GM13976 (cell line): Measurements from ENCODE around the gene KCMF1.
A peak's percentile ranks its signal among the peaks of the same experiment; 100 is the strongest.

Experiments used
- DNase-seq: peaks from one replicate; pipeline ENCODE4 v3.0.0; 2012; ENCODE audit warnings: low spot score
- CTCF ChIP-seq: IDR thresholded peaks from 2 replicates; pipeline ENCODE4 v1.5.1; 2012; ENCODE audit warnings: borderline replicate concordance, mild to moderate bottlenecking; ENCODE audit not compliant: insufficient read depth; ENCODE audit errors: extremely low read depth, missing control alignments, control extremely low read depth
- in situ Hi-C: fragments of 300-500 bp; cut with MboI; formaldehyde crosslinking; loops from one replicate; pipeline ENCODE4 v1.12.0; 2022; ENCODE audit warnings: low sequenced_read_pairs, mixed read lengths, inconsistent platforms; ENCODE audit not compliant: unreplicated experiment

The KCMF1 gene

DNA sequence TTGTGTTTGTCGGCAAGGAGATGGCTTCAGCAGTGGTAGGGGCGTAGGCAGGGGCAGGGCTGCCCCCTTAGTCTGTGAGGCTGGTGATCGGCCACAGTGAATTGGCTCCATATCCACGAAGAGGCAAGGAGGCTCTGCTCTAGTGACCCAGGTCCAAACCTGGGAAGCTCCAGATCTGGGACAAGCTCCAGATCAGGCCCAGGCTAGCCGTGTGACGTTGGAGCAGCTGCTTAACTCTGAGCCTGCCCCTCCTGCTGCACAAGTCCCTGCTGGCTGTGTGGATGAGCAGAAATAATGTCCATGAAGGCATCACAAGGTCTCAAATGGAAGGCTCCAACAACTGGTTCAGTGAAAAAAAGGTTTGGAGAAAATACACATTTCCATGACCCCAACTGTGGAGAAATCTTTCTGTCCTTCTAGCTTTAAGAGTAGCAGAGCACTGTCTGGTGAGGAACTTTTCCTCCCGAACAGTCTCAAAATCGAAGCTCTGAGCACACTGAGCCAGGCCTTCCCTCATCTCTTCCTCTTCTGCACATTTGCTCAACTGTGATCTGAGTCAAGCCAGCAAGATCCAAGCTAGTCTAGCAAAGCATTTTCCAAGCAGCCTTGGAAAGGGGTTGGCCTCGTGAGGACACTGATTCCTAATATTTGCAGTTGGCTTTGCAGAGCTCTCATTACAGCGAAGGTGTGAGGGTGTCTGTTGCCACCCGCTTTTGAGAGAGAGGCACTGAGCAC, 95.2 kb downstream of the KCMF1 start:
- no peak for TF ChIP-seq CTCF
- in situ Hi-C loops = loop anchor here (10.0 kb wide), 1 partner anchor 219 kb away; no protein-coding TSS in a partner anchor
- DNase-seq = no peak

DNA sequence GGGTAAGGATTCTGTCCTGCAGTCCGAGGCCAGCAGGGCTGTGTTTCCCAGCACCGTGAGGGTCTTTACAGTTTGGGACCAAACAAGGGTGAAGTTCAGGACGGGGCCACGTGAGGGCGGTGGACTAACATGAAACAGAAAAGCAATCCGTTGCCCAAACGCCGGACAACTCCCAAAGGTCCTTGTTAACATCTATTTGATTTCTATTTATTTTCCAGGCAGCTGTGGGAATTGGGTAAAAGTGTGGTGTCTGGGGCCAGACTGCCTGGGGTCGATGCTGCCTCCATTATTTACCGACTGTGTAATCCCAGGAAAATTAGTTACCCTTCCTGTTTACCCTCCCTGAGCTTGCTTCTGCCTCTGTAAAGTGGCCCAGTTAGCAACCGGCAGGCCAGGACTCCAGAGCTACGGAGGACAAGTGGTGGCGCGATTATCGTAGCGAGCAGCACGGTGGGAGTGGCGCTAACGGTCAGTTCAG, 96.0 kb downstream of the KCMF1 start:
- in situ Hi-C loops = loop anchor here (10.0 kb wide), 1 partner anchor 218 kb away; no protein-coding TSS in a partner anchor
- DNase-seq = peak; percentile 66
- TF ChIP-seq CTCF = peak; percentile 57

- DNase-seq = no peak
- in situ Hi-C loops = no loop called here
- no peak for TF ChIP-seq CTCF
These were observed 100.1 kb downstream of the KCMF1 start for GRCh38 chr2:85071096-85071495.

- in situ Hi-C loops = no loop called here
- DNase-seq = no peak
- TF ChIP-seq CTCF = no peak
These were observed 102.1 kb downstream of the KCMF1 start for GRCh38 chr2:85073033-85073432.

DNA sequence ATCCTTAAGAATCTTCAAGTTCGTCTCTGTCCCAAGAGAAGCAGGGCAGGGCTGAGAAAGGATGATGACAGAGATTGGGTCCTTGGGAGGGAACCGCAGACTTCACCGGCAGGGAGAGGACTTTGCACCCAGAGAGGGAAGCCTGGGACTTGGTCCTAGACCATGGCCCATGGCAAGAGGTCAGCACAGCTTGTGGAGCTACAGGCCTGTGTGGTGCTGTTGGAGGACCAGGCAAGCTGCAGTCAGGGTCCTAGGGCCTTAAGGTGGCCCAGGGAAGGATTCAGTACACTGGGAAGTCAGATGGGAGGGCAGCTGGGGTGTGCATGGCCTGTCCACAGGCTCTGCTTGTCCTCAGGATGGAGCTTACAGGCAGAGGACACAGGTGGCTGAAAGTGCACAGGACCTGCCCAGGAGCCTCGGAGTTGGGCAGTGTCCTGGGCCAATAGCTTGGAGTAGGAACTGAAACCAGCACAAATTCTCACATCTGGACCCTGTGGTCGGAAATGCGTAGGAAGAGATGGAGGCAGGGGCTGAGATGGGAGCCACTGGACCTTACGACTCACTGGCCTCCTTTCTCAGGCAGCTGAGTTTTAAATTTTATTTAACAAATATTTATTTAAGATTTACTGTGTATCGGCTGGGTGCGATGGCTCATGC, 105.8 kb downstream of the KCMF1 start:
- no peak for TF ChIP-seq CTCF
- DNase-seq = no peak
- in situ Hi-C loops = no loop called here

DNA sequence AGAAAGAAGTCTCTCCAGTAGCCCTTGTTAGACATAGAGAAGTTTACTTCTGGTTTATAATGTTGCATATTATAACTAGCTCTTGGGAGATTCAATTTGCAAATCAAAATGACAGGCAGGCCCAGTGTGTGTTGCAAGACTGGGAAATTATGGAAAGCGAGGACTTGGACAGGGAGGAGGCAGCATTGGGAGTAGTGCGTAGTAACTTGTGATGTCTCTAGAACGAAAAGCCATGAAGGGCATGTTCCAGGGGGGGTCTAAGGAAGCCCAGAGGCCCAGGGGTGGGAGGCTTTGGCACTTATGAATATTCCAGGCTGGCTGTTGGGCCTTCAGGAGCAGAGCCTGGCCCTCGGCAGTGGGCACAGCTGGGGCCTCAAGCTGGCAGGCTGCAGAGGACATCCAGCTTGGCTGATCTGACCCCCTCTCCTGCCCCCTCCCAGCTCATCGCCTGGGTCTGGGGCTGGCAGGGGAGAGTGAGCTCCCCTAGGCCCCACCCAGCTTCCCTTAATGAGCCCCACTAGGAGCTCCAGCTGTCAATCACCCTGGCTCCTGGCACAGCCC, 107.0 kb downstream of the KCMF1 start:
- in situ Hi-C loops = no loop called here
- DNase-seq = no peak
- TF ChIP-seq CTCF = no peak
